Body of pancreas (tissue), 4 donors: Measurements from ENCODE around the gene FES. TPM values are rescaled to one million over a fixed set of nuclear protein-coding genes. Genes with fewer than 3 reads are reported as not detected.
A peak's percentile ranks its signal among the peaks of the same experiment; 100 is the strongest.

Experiments
- ATAC-seq: fragments of 150-250 bp; one replicate; pipeline ENCODE4 v1.9.1; 2016
- DNase-seq, 4 donors: peaks; one replicate each; pipeline ENCODE4 v3.0.0-alpha.2; 2019
- H3K27ac ChIP-seq, 4 donors: fragments of 200-600 bp; sonication (generic); 1 replicate in 3 of 4; 2 replicates in 1 of 4; pipeline versions ENCODE4 v1.5.1 to v1.6.1; 2016 to 2019; ENCODE audit warnings: mild to moderate bottlenecking in 1 of 4, mixed read lengths in 1 of 4, moderate library complexity in 1 of 4
- H3K27me3 ChIP-seq, 2 donors: fragments of 200-600 bp; sonication (generic); one replicate each; pipeline ENCODE4 v1.6.0; 2016; ENCODE audit warnings: mild to moderate bottlenecking in 1 of 2
- H3K36me3 ChIP-seq, 2 donors: fragments of 200-600 bp; sonication (generic); replicated peaks in 1 of 2; 2 replicates each; pipeline ENCODE4 v1.5.1; 2016; ENCODE audit warnings: low read depth in 2 of 2; ENCODE audit not compliant: insufficient read depth in 1 of 2
- H3K4me1 ChIP-seq: fragments of 200-600 bp; sonication (generic); one replicate; pipeline ENCODE4 v1.6.0; 2016
- H3K4me3 ChIP-seq, 2 donors: fragments of 200-600 bp; sonication (generic); 1 replicate in 1 of 2; 2 replicates in 1 of 2; pipeline ENCODE4 v1.5.1; 2016 to 2019
- H3K9me3 ChIP-seq, 3 donors: fragments of 200-600 bp; sonication (generic); 1 replicate in 2 of 3; 2 replicates in 1 of 3; pipeline ENCODE4 v1.5.1; 2016
- CTCF ChIP-seq, 7 experiments: fragments of 450-650 bp in 4 of 7; fragments of 200-600 bp in 3 of 7; sonication (generic) in 3 of 7; IDR thresholded peaks; one replicate each; pipeline ENCODE4 v1.5.1; 2016 to 2019; ENCODE audit warnings: antibody characterized with exemption in 7 of 7
- POLR2A ChIP-seq, 3 donors: fragments of 450-650 bp; IDR thresholded peaks; one replicate each; pipeline ENCODE4 v1.6.1; 2016; ENCODE audit warnings: antibody characterized with exemption in 3 of 3, mild to moderate bottlenecking in 2 of 3
- WGBS, 2 donors: methylation state at CpG; one replicate each; pipeline ENCODE4 v1.1.5; 2017; 5-methylcytosine and 5-hydroxymethylcytosine counted together
- intact Hi-C: fragments of 100-400 bp; cut with DNase I; formaldehyde crosslinking; loops from one replicate; pipeline ENCODE4 v1.15.1; 2023
- total RNA-seq, 2 donors: library from RNA; depleted of rRNA; stranded (reverse); fragments of >200 nt; gene quantifications; one replicate each; pipeline ENCODE4 v1.1.0, GENCODE V29; 2016

Gene FES
- total RNA-seq, 2 donors from 2014 or later: 16.9 to 24.4 TPM

- intact Hi-C loops: no loop called here
- no peaks in the 10 kb centered on the region for H3K36me3 ChIP-seq
- H3K27me3 ChIP-seq: no peaks in the 10 kb centered on the region
- no peaks in the 10 kb centered on the region for H3K9me3 ChIP-seq
- no peak for DNase-seq
- H3K4me3 ChIP-seq: no peak overlapping the region
- H3K4me1 ChIP-seq: no peaks in the 10 kb centered on the region
- WGBS, 2 donors: 56 to 72% methylated on average over 5 to 8 of the region's 8 CpGs
- TF ChIP-seq POLR2A (IDR thresholded peaks at IDR 0.05) (no peak), CTCF (IDR thresholded peaks at IDR 0.05) (no peak)
- no peak overlapping the region for H3K27ac ChIP-seq
- no peak for ATAC-seq
Measured at GRCh38 chr15:90891346-90891949, 7.1 kb downstream of the FES start.

GRCh38 chr15:90892023-90892422 lies 7.7 kb downstream of the FES start:
- Histone ChIP-seq H3K27me3 (no peaks in the 10 kb centered on the region), H3K4me1 (no peaks in the 10 kb centered on the region), H3K27ac (no peak overlapping the region), H3K4me3 (no peak overlapping the region), H3K36me3 (no peaks in the 10 kb centered on the region), H3K9me3 (no peaks in the 10 kb centered on the region)
- WGBS, 2 donors: 75 to 79% methylated on average over 11 of the region's 11 CpGs
- no peak for DNase-seq
- no peak for ATAC-seq
- TF ChIP-seq POLR2A (IDR thresholded peaks at IDR 0.05) (no peak), CTCF (IDR thresholded peaks at IDR 0.05) (no peak)
- intact Hi-C loops: no loop called here

GRCh38 chr15:90892498-90893174 lies 8.3 kb downstream of the FES start:
- intact Hi-C loops: no loop called here
- Histone ChIP-seq H3K27ac (no peak overlapping the region), H3K4me3 (no peak overlapping the region), H3K36me3 (no peaks in the 10 kb centered on the region), H3K9me3 (no peaks in the 10 kb centered on the region), H3K4me1 (no peaks in the 10 kb centered on the region), H3K27me3 (no peaks in the 10 kb centered on the region)
- WGBS, 2 donors: 86 to 88% methylated on average over 21 to 27 of the region's 29 CpGs
- TF ChIP-seq POLR2A (IDR thresholded peaks at IDR 0.05): no peak
- no peak for TF ChIP-seq CTCF (IDR thresholded peaks at IDR 0.05)
- DNase-seq (no peak), ATAC-seq (no peak)

GRCh38 chr15:90893175-90894090 lies 9.1 kb downstream of the FES start:
- ATAC-seq: no peak
- Histone ChIP-seq H3K4me1 (no peaks in the 10 kb centered on the region), H3K36me3 (no peaks in the 10 kb centered on the region), H3K9me3 (no peaks in the 10 kb centered on the region), H3K27me3 (no peaks in the 10 kb centered on the region), H3K4me3 (no peak overlapping the region), H3K27ac (no peak overlapping the region)
- TF ChIP-seq POLR2A (IDR thresholded peaks at IDR 0.05): no peak
- TF ChIP-seq CTCF (IDR thresholded peaks at IDR 0.05): peak in 1 of 7 experiments; percentile 4
- WGBS, 2 donors: 86 to 90% methylated on average over 19 to 20 of the region's 33 CpGs
- intact Hi-C loops: no loop called here
- no peak for DNase-seq
